Measurements from ENCODE around the gene MLC1. TPM values are rescaled to one million over a fixed set of nuclear protein-coding genes. Genes with fewer than 3 reads are reported as not detected.

The MLC1 gene
- total RNA-seq, 1 experiment from 2014 or later, result 0.02 TPM

GRCh38 chr22:50016308-50016987 is 68.8 kb downstream of the MLC1 start:
- DNase-seq (ENCODE audit: low spot score), result no peak

- DNase-seq (ENCODE audit: low spot score), result no peak
Observed at GRCh38 chr22:50015451-50016307, 69.5 kb downstream of the MLC1 start.

DNA sequence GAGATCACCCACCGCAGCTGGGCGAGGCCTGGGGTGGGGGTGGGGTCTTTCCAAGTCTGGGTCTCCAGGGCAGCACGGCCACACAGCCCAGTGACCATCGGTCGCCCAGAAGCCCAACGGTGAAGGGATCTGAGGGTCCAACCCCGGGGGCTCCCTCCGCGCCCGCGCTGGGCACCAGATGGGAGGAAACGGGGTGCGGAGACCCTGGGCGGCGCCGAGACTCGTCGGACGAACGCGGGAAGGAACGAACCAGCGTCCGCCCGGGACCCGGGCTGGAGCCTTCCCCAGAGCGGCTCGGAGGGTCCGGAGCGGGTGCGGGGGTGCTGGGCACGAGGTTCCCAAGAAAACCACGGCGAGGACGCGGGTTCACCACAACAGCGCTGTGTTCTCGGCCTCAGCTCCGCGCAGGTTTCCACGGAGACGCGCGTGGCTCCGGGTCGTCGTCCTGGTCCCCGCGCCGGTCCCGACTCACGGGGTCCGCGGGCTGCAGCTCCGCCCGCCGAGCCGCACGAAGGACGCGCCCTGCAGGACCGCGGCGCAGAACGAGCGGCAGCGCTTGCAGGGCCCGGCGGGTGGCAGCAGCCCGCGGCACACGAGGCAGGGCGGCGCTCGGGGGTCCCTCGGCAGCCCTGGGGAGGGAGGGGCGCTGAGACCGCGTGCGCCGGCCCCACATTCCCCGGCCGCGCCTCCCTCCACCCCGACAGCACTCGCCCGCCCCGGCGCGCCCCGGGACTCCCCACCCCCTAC is 70.4 kb downstream of the MLC1 start:
- no peak for DNase-seq (ENCODE audit: low spot score)

DNA sequence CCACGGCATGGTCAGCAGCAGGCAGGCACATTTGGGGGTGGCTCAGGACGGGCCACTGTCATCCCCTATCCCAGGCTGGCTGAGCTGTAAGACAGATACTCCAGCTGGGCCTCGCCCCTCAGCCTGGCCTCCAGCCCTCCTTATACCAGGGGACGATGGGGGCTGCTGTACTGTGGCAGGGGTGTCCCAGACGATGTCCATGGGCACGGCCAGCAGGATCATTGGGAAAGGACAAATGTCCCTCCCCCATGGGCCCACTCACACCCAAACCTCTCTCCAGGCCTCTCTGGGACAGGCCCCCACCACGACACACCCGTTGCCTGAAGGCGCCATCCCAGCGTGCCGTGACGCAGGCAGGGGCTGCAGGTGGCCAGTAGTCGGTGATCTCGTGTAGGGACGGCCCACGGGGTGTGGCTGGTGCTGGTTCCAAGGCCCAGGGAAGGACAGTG is 71.1 kb downstream of the MLC1 start:
- no peak for DNase-seq (ENCODE audit: low spot score)

DNA sequence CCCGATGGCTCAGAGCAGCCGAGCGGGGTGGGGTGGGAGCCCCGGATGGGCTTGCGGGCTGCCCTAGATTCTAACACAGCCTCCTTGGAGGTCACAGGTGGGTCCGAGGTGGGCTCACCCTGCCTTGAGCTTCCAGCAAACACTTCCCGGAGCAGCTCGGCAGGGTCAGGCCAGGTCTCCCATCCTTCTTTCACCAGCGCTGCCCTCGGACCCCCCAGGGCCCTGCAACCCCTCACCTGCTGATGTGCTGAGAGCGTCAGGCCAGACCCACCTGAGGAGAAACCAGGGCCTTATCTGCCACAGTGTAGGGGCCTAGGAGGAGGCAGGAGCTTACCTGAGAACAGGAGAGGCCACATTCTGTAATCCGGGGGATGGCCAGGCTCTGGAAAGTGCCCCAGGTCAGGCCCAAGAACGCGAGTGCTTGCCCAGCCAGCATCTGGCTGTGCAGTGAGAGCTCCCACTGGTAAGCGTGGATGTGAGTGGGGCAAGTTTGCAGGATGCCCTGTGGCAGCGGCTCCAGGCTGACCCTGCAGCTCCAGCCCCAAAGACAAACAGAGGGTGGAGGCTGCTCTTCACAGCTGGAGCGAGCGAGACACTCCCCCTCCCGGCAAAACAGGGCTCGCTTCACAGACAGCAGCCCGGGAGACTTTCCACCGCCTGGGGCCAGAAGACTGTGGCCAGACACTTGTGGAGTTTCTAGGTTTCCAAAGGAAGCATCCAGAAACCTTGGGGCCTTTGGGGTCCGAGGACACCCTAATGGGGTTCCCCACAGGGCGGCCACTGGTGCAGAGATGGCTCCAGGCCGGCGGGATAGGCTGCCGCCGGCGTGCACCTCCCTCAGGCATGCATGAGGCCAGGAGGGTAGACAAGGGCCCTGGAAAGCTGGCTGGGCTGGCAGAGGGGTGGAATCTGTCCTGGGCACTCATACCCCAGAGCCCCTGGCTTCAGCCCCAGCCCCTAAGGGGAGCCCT is 72.7 kb downstream of the MLC1 start, which contains the start of gene IL17REL:
TSS of gene IL17REL (minus strand) at position 555 of the 971 bp plus-strand sequence. CDS start at position 436, 119 bp downstream.
- DNase-seq (ENCODE audit: low spot score), result no peak

- no peak for DNase-seq (ENCODE audit: low spot score)
Observed at GRCh38 chr22:50011447-50012210, 73.6 kb downstream of the MLC1 start.

- DNase-seq (ENCODE audit: low spot score), result no peak
Observed at GRCh38 chr22:50010676-50011446, 74.4 kb downstream of the MLC1 start.

DNA sequence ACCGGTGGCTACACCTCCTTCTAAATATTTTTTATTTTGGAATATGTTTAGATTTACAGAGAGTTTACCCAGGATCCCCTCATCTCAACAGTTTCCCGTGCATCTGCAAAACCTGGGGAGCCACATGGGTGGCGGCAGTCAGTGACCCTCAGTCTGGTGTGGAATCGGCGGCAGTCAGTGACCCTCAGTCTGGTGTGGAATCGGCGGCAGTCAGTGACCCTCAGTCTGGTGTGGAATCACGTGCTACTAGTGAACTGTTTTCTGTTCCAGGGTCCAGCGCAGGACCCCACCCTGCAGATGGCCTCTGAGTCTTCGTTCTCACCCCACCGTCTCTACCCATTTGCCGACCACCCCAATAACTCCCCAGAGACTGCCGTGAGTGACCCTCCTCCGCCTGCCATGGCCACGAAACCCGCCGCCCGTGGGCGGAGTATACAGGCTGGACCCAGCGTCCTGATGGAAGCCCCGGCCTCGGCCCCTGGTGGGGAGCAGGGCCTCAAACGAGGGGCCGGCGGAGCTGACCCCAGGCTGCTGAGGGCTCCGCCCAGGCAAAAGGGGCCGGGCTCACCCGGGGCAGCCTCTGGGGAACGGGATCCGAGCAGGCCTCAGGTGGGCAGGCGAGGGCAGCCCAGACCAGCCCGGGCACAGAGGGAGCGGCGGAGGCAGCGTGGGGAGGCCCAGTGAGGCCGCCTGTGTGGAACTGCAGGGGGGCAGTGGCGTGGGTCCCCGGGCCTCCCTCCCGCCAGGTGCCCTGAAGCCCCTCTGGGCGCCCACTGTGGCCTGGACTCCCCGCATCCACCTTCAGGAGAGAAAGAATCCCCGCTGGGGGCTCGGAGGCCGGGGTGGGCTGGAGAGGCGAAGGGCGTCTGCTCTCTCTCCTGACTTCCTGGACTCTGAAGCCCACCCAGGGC is 75.2 kb downstream of the MLC1 start:
- DNase-seq (ENCODE audit: low spot score), result no peak

Other genes with a start within 250 kb of the MLC1 start
- gene ZBED4, start 231.6 kb downstream of the MLC1 start, total RNA-seq (2014; rRNA removed; shearing (Covaris generic)), result 7.8 and 8.1 TPM in 2 replicates
- gene ALG12, start 167.0 kb downstream of the MLC1 start, total RNA-seq (2014; rRNA removed; shearing (Covaris generic)), result 8.8 and 10.4 TPM in 2 replicates
- 41.9 and 48.3 TPM in 2 replicates for gene CRELD2, start 166.8 kb downstream of the MLC1 start, total RNA-seq (2014; rRNA removed; shearing (Covaris generic))
- 41.7 and 48.7 TPM in 2 replicates for gene PIM3, start 124.7 kb downstream of the MLC1 start, total RNA-seq (2014; rRNA removed; shearing (Covaris generic))
- gene IL17REL, start 72.7 kb downstream of the MLC1 start, total RNA-seq (2014; rRNA removed; shearing (Covaris generic)), result not detected in 2 replicates
- not detected in 2 replicates for gene TTLL8, start 27.1 kb downstream of the MLC1 start, total RNA-seq (2014; rRNA removed; shearing (Covaris generic))
- gene MOV10L1, start 4.6 kb upstream of the MLC1 start, total RNA-seq (2014; rRNA removed; shearing (Covaris generic)), result 2.0 and 3.0 TPM in 2 replicates
- 1.4 and 1.5 TPM in 2 replicates for gene PANX2, start 85.3 kb upstream of the MLC1 start, total RNA-seq (2014; rRNA removed; shearing (Covaris generic))
- 18.9 and 19.2 TPM in 2 replicates for gene TRABD, start 100.5 kb upstream of the MLC1 start, total RNA-seq (2014; rRNA removed; shearing (Covaris generic))
- 8.0 and 9.5 TPM in 2 replicates for gene SELENOO, start 115.6 kb upstream of the MLC1 start, total RNA-seq (2014; rRNA removed; shearing (Covaris generic))
- gene TUBGCP6, start 159.6 kb upstream of the MLC1 start, total RNA-seq (2014; rRNA removed; shearing (Covaris generic)), result 8.9 and 10.6 TPM in 2 replicates
- 11.4 and 12.6 TPM in 2 replicates for gene HDAC10, start 165.8 kb upstream of the MLC1 start, total RNA-seq (2014; rRNA removed; shearing (Covaris generic))
- 31.4 and 32.2 TPM in 2 replicates for gene MAPK12, start 176.3 kb upstream of the MLC1 start, total RNA-seq (2014; rRNA removed; shearing (Covaris generic))
- 13.4 and 15.4 TPM in 2 replicates for gene MAPK11, start 185.0 kb upstream of the MLC1 start, total RNA-seq (2014; rRNA removed; shearing (Covaris generic))
- gene PLXNB2, start 222.2 kb upstream of the MLC1 start, total RNA-seq (2014; rRNA removed; shearing (Covaris generic)), result 64.9 and 65.0 TPM in 2 replicates
- 1.2 and 2.9 TPM in 2 replicates for gene DENND6B, start 241.6 kb upstream of the MLC1 start, total RNA-seq (2014; rRNA removed; shearing (Covaris generic))

All from A172 (cell line).